IMR-90 (cell line): Measurements from ENCODE around the gene FIBCD1.

Experiments used
- CTCF ChIP-seq: conservative IDR thresholded peaks from 2 replicates; pipeline ENCODE4 v1.5.1; 2012; ENCODE audit warnings: mild to moderate bottlenecking, low read depth, low read length, improper control_type of control experiment
- FOS ChIP-seq: fragments of 150-350 bp; IDR thresholded peaks from 2 replicates; pipeline ENCODE4 v1.6.1; 2016; ENCODE audit warnings: low read depth, low read length
- POLR2A ChIP-seq: IDR thresholded peaks from 2 replicates; pipeline ENCODE4 v1.6.1; 2012; ENCODE audit warnings: mild to moderate bottlenecking, low read depth, low read length
- SMC3 ChIP-seq: fragments of 150-350 bp; IDR thresholded peaks from 2 replicates; pipeline ENCODE4 v1.6.1; 2016; ENCODE audit warnings: low read depth, mild to moderate bottlenecking, antibody characterized with exemption, low read length, moderate library complexity

- TF ChIP-seq CTCF (no peak), POLR2A (no peak), FOS (peak; percentile 31; the same call in 1 of the 2 replicates), SMC3 (no peak)
Measured at GRCh38 chr9:130927995-130928900, 10.8 kb downstream of the FIBCD1 start.
